ENCODE data around the gene GBF1. TPM values are rescaled to one million over a fixed set of nuclear protein-coding genes. Genes with fewer than 3 reads are reported as not detected.

GBF1 gene
- total RNA-seq, 1 donor from 2014 or later, result 71.6 TPM

GRCh38 chr10:102220612-102221011, 24.7 kb upstream of the GBF1 start:
- H3K27me3 Mint-ChIP-seq (ENCODE audit: unreplicated experiment), result peaks cover 13% of the 10 kb centered on the region
- H3K4me1 Mint-ChIP-seq (ENCODE audit: low read depth, unreplicated experiment), result no peaks in the 10 kb centered on the region
- H3K27ac Mint-ChIP-seq (ENCODE audit: unreplicated experiment), result no peak overlapping the region
- H3K36me3 Mint-ChIP-seq (ENCODE audit: unreplicated experiment), result no peaks in the 10 kb centered on the region
- peaks cover 2% of the 10 kb centered on the region for H3K9me3 Mint-ChIP-seq (ENCODE audit: unreplicated experiment)
- no peak for TF ChIP-seq CTCF (IDR thresholded peaks at IDR 0.05; ENCODE audit: partially characterized antibody, unreplicated experiment)
- H3K4me3 Mint-ChIP-seq (ENCODE audit: unreplicated experiment), result no peak overlapping the region
- DNase-seq, result no peak

- Mint-ChIP-seq H3K4me3 (ENCODE audit: unreplicated experiment) (no peak overlapping the region), H3K4me1 (ENCODE audit: low read depth, unreplicated experiment) (no peaks in the 10 kb centered on the region), H3K27ac (ENCODE audit: unreplicated experiment) (no peak overlapping the region), H3K27me3 (ENCODE audit: unreplicated experiment) (peaks cover 15% of the 10 kb centered on the region), H3K36me3 (ENCODE audit: unreplicated experiment) (no peaks in the 10 kb centered on the region), H3K9me3 (ENCODE audit: unreplicated experiment) (peaks cover 2% of the 10 kb centered on the region)
- TF ChIP-seq CTCF (IDR thresholded peaks at IDR 0.05; ENCODE audit: partially characterized antibody, unreplicated experiment), result no peak
- no peak for DNase-seq
Observed at GRCh38 chr10:102222797-102223196, 22.5 kb upstream of the GBF1 start.

GRCh38 chr10:102225646-102226541, 19.4 kb upstream of the GBF1 start, which contains the start of gene ELOVL3:
Gene ELOVL3 (plus strand): TSS chr10:102226299. CDS start chr10:102226549, 250 bp downstream.
- Mint-ChIP-seq H3K4me1 (ENCODE audit: low read depth, unreplicated experiment) (no peaks in the 10 kb centered on the region), H3K9me3 (ENCODE audit: unreplicated experiment) (peaks cover 3% of the 10 kb centered on the region), H3K27ac (ENCODE audit: unreplicated experiment) (no peak within 1 kb of the TSS), H3K36me3 (ENCODE audit: unreplicated experiment) (no peaks in the 10 kb centered on the region), H3K27me3 (ENCODE audit: unreplicated experiment) (peaks cover 30% of the 10 kb centered on the region), H3K4me3 (ENCODE audit: unreplicated experiment) (peak within 1 kb of the TSS; percentile 78)
- TF ChIP-seq CTCF (IDR thresholded peaks at IDR 0.05; ENCODE audit: partially characterized antibody, unreplicated experiment), result no peak
- DNase-seq, result peak; percentile 92

- Mint-ChIP-seq H3K4me1 (ENCODE audit: low read depth, unreplicated experiment) (no peaks in the 10 kb centered on the region), H3K27ac (ENCODE audit: unreplicated experiment) (no peak overlapping the region), H3K4me3 (ENCODE audit: unreplicated experiment) (peak overlapping the region; percentile 78), H3K27me3 (ENCODE audit: unreplicated experiment) (peaks cover 28% of the 10 kb centered on the region), H3K9me3 (ENCODE audit: unreplicated experiment) (peaks cover 3% of the 10 kb centered on the region), H3K36me3 (ENCODE audit: unreplicated experiment) (no peaks in the 10 kb centered on the region)
- TF ChIP-seq CTCF (IDR thresholded peaks at IDR 0.05; ENCODE audit: partially characterized antibody, unreplicated experiment), result no peak
- DNase-seq, result no peak
Observed at GRCh38 chr10:102226542-102226870, 18.8 kb upstream of the GBF1 start.

- H3K9me3 Mint-ChIP-seq (ENCODE audit: unreplicated experiment), result peaks cover 4% of the 10 kb centered on the region
- DNase-seq, result no peak
- no peak overlapping the region for H3K27ac Mint-ChIP-seq (ENCODE audit: unreplicated experiment)
- no peaks in the 10 kb centered on the region for H3K4me1 Mint-ChIP-seq (ENCODE audit: low read depth, unreplicated experiment)
- TF ChIP-seq CTCF (IDR thresholded peaks at IDR 0.05; ENCODE audit: partially characterized antibody, unreplicated experiment), result no peak
- peak overlapping the region; percentile 25 for H3K4me3 Mint-ChIP-seq (ENCODE audit: unreplicated experiment)
- H3K36me3 Mint-ChIP-seq (ENCODE audit: unreplicated experiment), result no peaks in the 10 kb centered on the region
- H3K27me3 Mint-ChIP-seq (ENCODE audit: unreplicated experiment), result peaks cover 28% of the 10 kb centered on the region
Observed at GRCh38 chr10:102227050-102227449, 18.3 kb upstream of the GBF1 start.

Data from glutamatergic neuron (in vitro differentiated cells).